Neural progenitor cell (in vitro differentiated cells): ENCODE measurements around the gene PAK4. TPM values are rescaled to one million over a fixed set of nuclear protein-coding genes. Genes with fewer than 3 reads are reported as not detected.
A peak's percentile ranks its signal among the peaks of the same experiment; 100 is the strongest.

Source experiments
- DNase-seq: peaks from one replicate; pipeline ENCODE4 v3.0.0-alpha.2; 2016; ENCODE audit warnings: low spot score
- H2AFZ ChIP-seq: fragments of 200-600 bp; sonication (generic); replicated peaks from 2 replicates; pipeline ENCODE4 v1.6.1; 2016; ENCODE audit warnings: antibody characterized with exemption
- H3F3A ChIP-seq: fragments of 200-600 bp; sonication (generic); 2 replicates; pipeline ENCODE4 v1.6.1; 2016; ENCODE audit warnings: antibody characterized with exemption, low read depth
- H3K27ac ChIP-seq: fragments of 200-600 bp; sonication (generic); 2 replicates; pipeline ENCODE4 v1.5.1; 2016; ENCODE audit warnings: mild to moderate bottlenecking
- H3K27me3 ChIP-seq: fragments of 200-600 bp; sonication (generic); 2 replicates; pipeline ENCODE4 v1.6.1; 2016; ENCODE audit warnings: mild to moderate bottlenecking, moderate library complexity
- H3K36me3 ChIP-seq: fragments of 200-600 bp; sonication (generic); 2 replicates; pipeline ENCODE4 v1.5.1; 2016
- H3K4me1 ChIP-seq: fragments of 200-600 bp; sonication (generic); 2 replicates; pipeline ENCODE4 v1.6.1; 2016; ENCODE audit warnings: mixed run types
- H3K4me2 ChIP-seq: fragments of 200-600 bp; sonication (generic); 2 replicates; pipeline ENCODE4 v1.6.1; 2016
- H3K4me3 ChIP-seq: fragments of 200-600 bp; sonication (generic); 2 replicates; pipeline ENCODE4 v1.5.1; 2016
- H3K79me2 ChIP-seq: fragments of 200-600 bp; sonication (generic); 2 replicates; pipeline ENCODE4 v1.6.1; 2016; ENCODE audit warnings: low read depth
- H3K9ac ChIP-seq: fragments of 200-600 bp; sonication (generic); 2 replicates; pipeline ENCODE4 v1.6.1; 2016
- H3K9me3 ChIP-seq: fragments of 200-600 bp; sonication (generic); 2 replicates; pipeline ENCODE4 v1.5.1; 2016; ENCODE audit warnings: low read depth
- H4K20me1 ChIP-seq: fragments of 200-600 bp; sonication (generic); 2 replicates; pipeline ENCODE4 v1.6.1; 2016; ENCODE audit warnings: low read depth
- H3K27ac Mint-ChIP-seq: 3 replicates; pipeline ENCODE4 v1.8.0; 2021; ENCODE audit warnings: mixed read lengths
- H3K27me3 Mint-ChIP-seq: 2 replicates; pipeline ENCODE4 v1.8.0; 2022; ENCODE audit warnings: low read depth, mild to moderate bottlenecking, inconsistent platforms, moderate library complexity, mixed read lengths; ENCODE audit not compliant: insufficient read depth
- H3K36me3 Mint-ChIP-seq: 3 replicates; pipeline ENCODE4 v1.8.0; 2021; ENCODE audit warnings: mixed read lengths
- H3K4me1 Mint-ChIP-seq: 3 replicates; pipeline ENCODE4 v1.8.0; 2021; ENCODE audit warnings: mixed read lengths
- H3K4me3 Mint-ChIP-seq: 3 replicates; pipeline ENCODE4 v1.8.0; 2021; ENCODE audit warnings: mild to moderate bottlenecking, moderate library complexity, mixed read lengths
- H3K9me3 Mint-ChIP-seq: 3 replicates; pipeline ENCODE4 v1.8.0; 2020; ENCODE audit warnings: mixed read lengths
- EZH2 ChIP-seq: fragments of 200-600 bp; sonication (generic); IDR thresholded peaks from 2 replicates; pipeline ENCODE4 v1.6.1; 2017; ENCODE audit warnings: antibody characterized with exemption, mild to moderate bottlenecking, moderate library complexity
- EZH2phosphoT487 ChIP-seq: fragments of 200-600 bp; sonication (generic); IDR thresholded peaks from 2 replicates; pipeline ENCODE4 v1.6.1; 2017; ENCODE audit warnings: antibody characterized with exemption
- total RNA-seq: library from RNA; depleted of rRNA; stranded (reverse); fragments of >200 nt; gene quantifications from 2 replicates; pipeline ENCODE4 v1.2.3, GENCODE V29; 2015; ENCODE audit warnings: low replicate concordance
- TF ChIP-seq, protein P1 (sequence below): fragments of 200-600 bp; sonication (generic); IDR thresholded peaks from 2 replicates; pipeline ENCODE4 v1.5.1; 2017; ENCODE audit warnings: antibody characterized with exemption, mild to moderate bottlenecking

The PAK4 gene
- total RNA-seq, 1 donor from 2014 or later = 9.7 TPM

DNA sequence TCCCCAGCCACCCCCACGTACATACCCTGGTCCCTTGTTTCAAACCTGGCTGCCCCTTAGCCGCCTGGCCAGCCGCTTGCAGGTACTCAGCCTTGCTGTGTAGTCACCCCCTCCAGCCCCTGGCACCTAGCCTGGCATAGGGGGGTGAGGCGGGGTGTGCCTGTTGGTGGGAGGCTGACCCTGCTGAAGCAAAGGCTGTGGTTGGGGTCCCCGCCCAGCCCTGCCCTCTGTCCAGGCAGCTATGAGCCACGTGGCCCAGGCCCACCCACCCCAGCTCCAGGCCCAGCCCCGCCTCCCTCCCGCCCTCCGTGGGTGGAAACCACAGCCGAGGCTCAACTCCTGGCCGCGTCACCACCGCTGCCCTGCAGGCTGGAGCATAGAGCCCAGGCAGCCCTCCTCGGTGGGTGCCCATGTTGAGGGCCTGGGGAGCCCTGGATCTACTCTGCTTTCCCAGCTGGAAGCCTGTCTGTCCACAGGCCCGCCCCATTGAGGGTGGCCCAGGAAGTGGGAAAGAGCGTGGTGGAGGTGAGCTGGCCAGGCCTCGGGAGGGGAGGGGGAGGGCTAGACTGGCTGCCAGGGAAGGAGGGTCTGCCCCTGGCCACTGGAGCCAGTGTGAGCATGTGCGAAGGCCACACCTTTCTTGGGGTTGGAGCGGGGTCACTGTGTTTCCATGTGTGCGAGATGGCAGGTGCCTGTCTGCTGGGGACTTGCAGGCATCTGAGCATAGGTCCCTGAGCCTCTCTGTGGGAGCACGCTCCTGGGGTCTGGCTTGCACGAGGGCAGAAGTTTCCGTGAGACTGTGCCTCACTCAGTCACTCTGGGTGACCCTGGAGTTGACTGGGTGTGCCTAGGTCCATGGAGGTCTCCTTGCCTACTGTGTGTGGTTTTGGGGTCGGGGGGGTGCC lies 31.0 kb downstream of the PAK4 start:
- peaks cover 90% of the 10 kb centered on the region for H4K20me1 ChIP-seq
- no peak overlapping the region for H3K4me3 ChIP-seq
- peaks cover 20% of the 10 kb centered on the region for H3K4me1 Mint-ChIP-seq

DNA sequence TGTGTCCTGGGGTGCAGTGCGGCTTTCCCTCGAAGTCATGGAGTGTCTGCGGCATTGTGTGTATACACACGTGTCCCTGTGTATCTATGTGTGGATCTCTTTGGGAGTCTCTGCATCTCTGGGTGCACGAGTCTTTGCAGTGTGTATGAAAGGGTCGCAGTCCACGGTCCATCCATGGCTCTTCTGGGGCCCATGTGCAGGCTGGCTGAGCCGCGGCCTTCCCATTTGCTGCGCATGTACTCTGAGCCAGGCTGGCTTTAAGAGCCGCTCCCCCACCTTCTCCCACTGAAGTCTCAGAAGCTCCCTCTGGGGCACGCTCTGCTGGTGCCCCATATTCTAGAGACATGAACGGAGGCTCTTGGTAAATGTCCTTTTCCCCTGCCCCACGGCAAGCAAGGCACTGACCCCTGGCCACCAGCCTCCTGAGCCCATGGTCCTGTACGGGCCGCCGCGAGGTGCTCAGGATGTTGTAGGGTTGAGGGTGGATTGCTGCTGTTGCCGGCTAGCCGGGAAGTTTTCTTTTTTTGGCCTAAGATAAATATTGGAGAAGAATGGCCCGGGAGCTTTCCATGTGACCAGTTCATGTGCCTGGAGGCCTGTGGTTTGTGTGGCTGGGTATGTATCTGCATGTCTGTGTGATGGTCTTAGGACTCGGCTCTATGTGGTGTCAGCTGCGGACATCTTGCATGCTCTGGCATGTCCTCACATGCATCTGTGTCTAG lies 31.9 kb downstream of the PAK4 start:
- H3K79me2 ChIP-seq = peaks cover 65% of the 10 kb centered on the region
- Mint-ChIP-seq H3K4me3 (peak overlapping the region; percentile 48), H3K9me3 (no peaks in the 10 kb centered on the region), H3K36me3 (peaks cover 5% of the 10 kb centered on the region), H3K27me3 (no peaks in the 10 kb centered on the region), H3K4me1 (peaks cover 21% of the 10 kb centered on the region), H3K27ac (peak overlapping the region; percentile 93)
- H3K4me1 ChIP-seq = peaks cover 11% of the 10 kb centered on the region
- no peak for TF ChIP-seq EZH2
- no peak for TF ChIP-seq EZH2phosphoT487
- TF ChIP-seq, protein P1, sequence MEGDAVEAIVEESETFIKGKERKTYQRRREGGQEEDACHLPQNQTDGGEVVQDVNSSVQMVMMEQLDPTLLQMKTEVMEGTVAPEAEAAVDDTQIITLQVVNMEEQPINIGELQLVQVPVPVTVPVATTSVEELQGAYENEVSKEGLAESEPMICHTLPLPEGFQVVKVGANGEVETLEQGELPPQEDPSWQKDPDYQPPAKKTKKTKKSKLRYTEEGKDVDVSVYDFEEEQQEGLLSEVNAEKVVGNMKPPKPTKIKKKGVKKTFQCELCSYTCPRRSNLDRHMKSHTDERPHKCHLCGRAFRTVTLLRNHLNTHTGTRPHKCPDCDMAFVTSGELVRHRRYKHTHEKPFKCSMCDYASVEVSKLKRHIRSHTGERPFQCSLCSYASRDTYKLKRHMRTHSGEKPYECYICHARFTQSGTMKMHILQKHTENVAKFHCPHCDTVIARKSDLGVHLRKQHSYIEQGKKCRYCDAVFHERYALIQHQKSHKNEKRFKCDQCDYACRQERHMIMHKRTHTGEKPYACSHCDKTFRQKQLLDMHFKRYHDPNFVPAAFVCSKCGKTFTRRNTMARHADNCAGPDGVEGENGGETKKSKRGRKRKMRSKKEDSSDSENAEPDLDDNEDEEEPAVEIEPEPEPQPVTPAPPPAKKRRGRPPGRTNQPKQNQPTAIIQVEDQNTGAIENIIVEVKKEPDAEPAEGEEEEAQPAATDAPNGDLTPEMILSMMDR = no peak
- no peak overlapping the region for H3K4me2 ChIP-seq
- no peak for DNase-seq
- H3K27me3 ChIP-seq = no peaks in the 10 kb centered on the region
- H3K4me3 ChIP-seq = no peak overlapping the region
- no peak overlapping the region for H3K9ac ChIP-seq
- H3K9me3 ChIP-seq = no peaks in the 10 kb centered on the region
- no peak overlapping the region for H3K27ac ChIP-seq
- no peaks in the 10 kb centered on the region for H3F3A ChIP-seq
- peaks cover 92% of the 10 kb centered on the region for H4K20me1 ChIP-seq
- H2AFZ ChIP-seq = no peak overlapping the region
- H3K36me3 ChIP-seq = no peaks in the 10 kb centered on the region

More for the DNA sequence above, 31.0 kb downstream of the PAK4 start:
- no peak overlapping the region for H3K4me2 ChIP-seq
- no peaks in the 10 kb centered on the region for H3F3A ChIP-seq
- Mint-ChIP-seq H3K9me3 (no peaks in the 10 kb centered on the region), H3K27me3 (no peaks in the 10 kb centered on the region), H3K4me3 (peak overlapping the region; percentile 48), H3K27ac (peak overlapping the region; percentile 93), H3K36me3 (peaks cover 5% of the 10 kb centered on the region)
- peaks cover 68% of the 10 kb centered on the region for H3K79me2 ChIP-seq
- no peaks in the 10 kb centered on the region for H3K9me3 ChIP-seq
- H3K4me1 ChIP-seq = peaks cover 11% of the 10 kb centered on the region
- H3K9ac ChIP-seq = no peak overlapping the region
- no peaks in the 10 kb centered on the region for H3K27me3 ChIP-seq
- no peak overlapping the region for H3K27ac ChIP-seq
- TF ChIP-seq, protein P1 = no peak
- TF ChIP-seq EZH2 = no peak
- TF ChIP-seq EZH2phosphoT487 = no peak
- H2AFZ ChIP-seq = no peak overlapping the region
- no peak for DNase-seq
- no peaks in the 10 kb centered on the region for H3K36me3 ChIP-seq

DNA sequence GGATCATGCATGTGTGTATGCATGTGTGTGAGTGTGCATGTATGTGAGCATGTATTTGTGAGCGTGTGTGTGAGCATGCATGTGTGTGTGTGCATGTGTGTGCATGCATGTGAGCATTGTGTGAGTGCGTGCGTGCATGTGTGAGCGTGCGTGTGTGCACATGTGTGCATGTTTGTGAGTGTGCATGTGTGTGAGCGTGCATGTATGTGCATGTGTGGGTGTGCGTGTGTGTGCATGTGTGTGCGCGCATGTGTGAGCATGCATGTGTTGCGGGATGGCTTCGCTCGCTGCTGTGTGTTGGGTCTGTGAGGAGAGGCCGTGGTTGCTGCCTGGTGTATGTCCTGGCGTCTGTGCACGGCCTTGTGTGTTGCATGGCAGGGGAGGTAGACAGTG lies 32.4 kb downstream of the PAK4 start:
- Histone ChIP-seq H3K27me3 (no peaks in the 10 kb centered on the region), H3K4me1 (peaks cover 13% of the 10 kb centered on the region), H3K4me3 (no peak overlapping the region), H4K20me1 (peaks cover 92% of the 10 kb centered on the region), H2AFZ (no peak overlapping the region), H3F3A (no peaks in the 10 kb centered on the region), H3K9me3 (no peaks in the 10 kb centered on the region), H3K27ac (no peak overlapping the region), H3K36me3 (no peaks in the 10 kb centered on the region), H3K4me2 (no peak overlapping the region), H3K9ac (no peak overlapping the region), H3K79me2 (peaks cover 66% of the 10 kb centered on the region)
- H3K9me3 Mint-ChIP-seq = no peaks in the 10 kb centered on the region
- TF ChIP-seq EZH2phosphoT487 (no peak), EZH2 (no peak)
- TF ChIP-seq, protein P1 = no peak
- H3K27ac Mint-ChIP-seq = peak overlapping the region; percentile 19
- peaks cover 5% of the 10 kb centered on the region for H3K36me3 Mint-ChIP-seq
- DNase-seq = no peak
- H3K4me1 Mint-ChIP-seq = peaks cover 26% of the 10 kb centered on the region
- H3K27me3 Mint-ChIP-seq = no peaks in the 10 kb centered on the region
- H3K4me3 Mint-ChIP-seq = no peak overlapping the region
